DMS 273 (cell line): ENCODE data around the gene KBTBD6.
"Not testable (repeated sequence)": the region's sequence is repeated elsewhere in the genome, so short reads cannot be mapped to it uniquely, and the experiment has no call there.

ENCODE experiments used
- DNase-seq: peaks from one replicate; lab custom pipeline; 2025; ENCODE audit not compliant: unreplicated experiment; lab: John Stamatoyannopoulos, UW

Gene KBTBD6

DNA sequence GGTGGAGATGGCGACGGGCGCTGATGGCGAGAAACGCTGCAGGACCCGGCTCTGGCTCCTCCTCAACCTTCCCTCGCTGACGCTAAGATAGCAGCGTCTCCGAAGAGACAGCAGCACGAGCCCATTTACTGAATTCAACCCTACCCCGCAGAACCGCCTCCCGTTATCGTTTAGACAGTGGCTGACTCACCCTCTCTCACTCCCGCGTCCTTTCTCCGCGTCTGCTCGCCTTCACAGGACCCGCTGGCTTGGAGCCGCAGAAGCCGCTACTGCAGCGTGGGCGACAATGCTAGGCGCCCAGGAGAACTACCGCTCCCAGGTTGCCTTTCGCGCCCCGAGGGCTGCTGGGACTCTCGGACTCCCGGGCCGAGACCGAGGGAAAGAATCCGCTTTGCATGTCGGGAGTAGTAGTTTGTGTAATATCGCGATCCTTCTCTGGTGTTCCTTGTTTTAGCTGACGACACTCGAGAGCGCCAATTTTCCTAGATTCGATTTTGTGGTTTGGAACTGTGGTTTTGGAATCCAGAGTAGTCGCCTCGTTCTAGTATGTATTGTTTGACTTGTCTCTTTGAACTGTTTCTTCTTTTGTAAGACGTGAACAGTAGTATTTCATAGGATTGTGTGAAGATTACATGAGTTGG lies at the start of gene KBTBD6:
TSS of gene KBTBD6 (minus strand) at position 291 of the 641 bp plus-strand sequence. CDS start 291 bp downstream, outside the sequence.
- peak; percentile 98 for DNase-seq

GRCh38 chr13:41182231-41182630 lies 49.6 kb upstream of the KBTBD6 start:
- DNase-seq: no peak

DNA sequence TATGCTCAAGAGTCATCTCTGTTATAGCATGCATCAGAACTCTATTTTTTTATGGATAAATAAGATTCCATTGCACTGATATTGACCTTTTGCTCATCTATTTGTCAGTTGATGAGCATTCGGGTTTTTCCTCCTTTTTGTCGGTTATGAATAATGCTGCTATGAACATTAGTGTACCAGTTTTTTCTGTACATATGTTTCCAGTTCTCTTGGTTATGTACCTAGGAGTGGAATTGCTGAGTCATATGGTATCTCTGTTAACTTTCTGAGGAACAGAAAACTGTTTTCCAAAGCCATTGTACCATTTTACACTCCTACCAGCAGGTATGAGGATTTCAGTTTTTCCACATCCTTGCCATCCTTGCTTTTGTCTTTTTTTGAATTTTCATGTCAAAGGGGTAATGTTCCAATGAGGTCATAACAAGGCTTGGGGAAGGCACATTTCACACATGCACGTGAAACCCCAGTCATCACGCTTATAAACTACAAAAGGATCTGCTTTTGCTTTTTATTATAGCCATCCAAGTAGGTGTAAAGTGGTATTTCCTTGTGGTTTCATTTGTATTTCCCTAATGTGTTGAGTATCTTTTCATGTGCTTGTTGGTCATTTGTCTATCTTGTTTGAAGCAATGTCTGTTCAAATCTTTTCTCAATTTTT lies 47.1 kb upstream of the KBTBD6 start:
- DNase-seq: no peak

- no peak for DNase-seq
Observed at GRCh38 chr13:41178040-41178439, 45.4 kb upstream of the KBTBD6 start.

DNA sequence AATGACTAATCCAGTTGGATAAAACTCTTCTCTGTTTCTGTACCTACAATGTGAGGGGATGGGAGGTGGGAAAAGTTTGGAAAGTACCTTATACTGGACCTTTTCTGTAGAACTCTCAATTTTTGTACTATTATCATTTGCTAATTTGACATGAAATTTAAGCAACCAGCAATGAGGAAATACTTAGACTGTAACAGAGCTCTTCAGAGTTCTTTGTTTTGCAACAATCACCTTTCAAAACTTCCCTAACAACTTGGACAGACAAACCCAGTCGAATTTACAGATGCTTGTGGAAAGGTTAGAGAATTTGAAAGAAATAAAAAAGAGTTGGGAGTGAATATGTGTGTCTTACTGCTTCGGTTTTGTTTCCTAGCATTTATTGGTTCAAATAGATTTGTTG lies 45.0 kb upstream of the KBTBD6 start:
- no peak for DNase-seq

GRCh38 chr13:41175576-41175975 lies 43.0 kb upstream of the KBTBD6 start:
- DNase-seq: not testable (repeated sequence)

DNA sequence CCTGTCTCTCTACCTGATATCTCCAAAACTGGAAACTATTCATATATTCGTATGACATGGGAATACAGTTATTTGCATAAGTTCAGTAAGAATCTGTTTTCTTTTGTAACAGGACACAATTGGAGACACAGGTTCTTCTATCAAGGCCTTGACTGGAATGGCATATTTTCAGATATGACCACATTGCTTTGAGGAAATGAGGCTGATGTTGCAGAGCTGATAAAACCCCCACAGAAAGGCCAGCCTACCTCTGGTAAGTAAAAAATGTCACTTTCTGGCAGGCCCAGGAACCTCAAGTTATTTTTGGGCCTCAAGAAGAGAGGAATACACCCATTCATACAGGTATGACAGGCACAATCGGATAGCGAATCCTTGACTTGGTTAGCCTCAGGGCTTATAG lies 29.5 kb upstream of the KBTBD6 start:
- DNase-seq: no peak

DNA sequence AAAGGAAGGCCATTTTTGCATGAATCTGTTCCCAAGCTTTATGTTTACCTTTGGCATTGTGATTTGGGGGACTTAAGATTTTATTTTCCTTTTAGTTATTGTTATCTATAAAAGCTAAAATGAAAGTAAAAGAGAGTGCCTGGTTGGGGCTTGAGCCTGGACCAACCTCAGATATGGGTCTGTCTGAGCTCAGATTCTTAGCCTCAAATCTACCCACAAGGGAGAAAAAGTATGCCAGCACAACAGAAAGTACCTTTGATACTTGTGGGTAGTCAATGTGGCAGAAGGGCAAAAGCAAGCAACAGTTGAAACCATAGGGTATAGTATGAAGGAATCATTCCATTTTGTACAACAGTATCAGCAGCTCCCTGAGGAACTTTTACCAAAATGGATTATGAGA lies 26.6 kb upstream of the KBTBD6 start:
- DNase-seq: no peak

- no peak for DNase-seq
Observed at GRCh38 chr13:41157048-41157717, 24.6 kb upstream of the KBTBD6 start.

DNA sequence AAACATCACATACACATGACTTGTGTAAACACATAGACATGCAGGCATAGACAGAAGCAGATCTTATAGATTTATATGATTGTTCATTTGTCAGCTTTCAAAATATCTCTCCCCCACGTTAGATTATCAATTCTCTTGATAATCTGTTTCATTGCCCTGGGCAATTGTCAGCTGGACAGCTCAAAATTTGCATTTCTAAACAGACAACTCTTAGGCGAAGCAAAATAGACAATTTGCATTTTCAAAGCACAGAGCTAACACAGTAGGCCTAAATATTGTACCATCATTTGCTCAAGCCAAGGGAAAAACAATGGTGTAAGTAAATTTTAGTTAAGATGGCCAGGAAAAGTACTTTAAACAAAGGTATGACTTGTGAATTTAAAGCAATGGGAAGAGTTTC lies 24.0 kb upstream of the KBTBD6 start:
- DNase-seq: no peak

- no peak for DNase-seq
Observed at GRCh38 chr13:41154042-41154441, 21.4 kb upstream of the KBTBD6 start.

DNA sequence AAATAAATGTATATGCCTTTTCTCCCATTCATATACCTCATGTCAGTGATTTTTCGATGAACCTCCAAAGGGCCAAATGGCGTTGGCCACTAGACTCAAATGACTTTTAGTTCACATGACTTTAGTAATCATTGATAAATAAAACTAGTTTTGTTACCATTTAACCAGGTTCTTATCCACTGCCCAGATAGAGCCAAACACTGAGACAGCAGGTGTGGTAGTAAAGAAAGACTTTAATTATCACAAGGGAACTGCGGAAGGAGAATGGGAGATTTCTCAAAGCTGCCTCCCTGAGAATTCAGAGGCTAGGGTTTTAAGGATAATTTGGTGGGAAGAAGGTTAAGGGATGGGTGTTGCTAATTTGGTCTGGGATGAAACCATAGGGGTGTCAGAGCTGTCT lies 19.4 kb upstream of the KBTBD6 start:
- no peak for DNase-seq

- no peak for DNase-seq
Observed at GRCh38 chr13:41150058-41150457, 17.5 kb upstream of the KBTBD6 start.

DNA sequence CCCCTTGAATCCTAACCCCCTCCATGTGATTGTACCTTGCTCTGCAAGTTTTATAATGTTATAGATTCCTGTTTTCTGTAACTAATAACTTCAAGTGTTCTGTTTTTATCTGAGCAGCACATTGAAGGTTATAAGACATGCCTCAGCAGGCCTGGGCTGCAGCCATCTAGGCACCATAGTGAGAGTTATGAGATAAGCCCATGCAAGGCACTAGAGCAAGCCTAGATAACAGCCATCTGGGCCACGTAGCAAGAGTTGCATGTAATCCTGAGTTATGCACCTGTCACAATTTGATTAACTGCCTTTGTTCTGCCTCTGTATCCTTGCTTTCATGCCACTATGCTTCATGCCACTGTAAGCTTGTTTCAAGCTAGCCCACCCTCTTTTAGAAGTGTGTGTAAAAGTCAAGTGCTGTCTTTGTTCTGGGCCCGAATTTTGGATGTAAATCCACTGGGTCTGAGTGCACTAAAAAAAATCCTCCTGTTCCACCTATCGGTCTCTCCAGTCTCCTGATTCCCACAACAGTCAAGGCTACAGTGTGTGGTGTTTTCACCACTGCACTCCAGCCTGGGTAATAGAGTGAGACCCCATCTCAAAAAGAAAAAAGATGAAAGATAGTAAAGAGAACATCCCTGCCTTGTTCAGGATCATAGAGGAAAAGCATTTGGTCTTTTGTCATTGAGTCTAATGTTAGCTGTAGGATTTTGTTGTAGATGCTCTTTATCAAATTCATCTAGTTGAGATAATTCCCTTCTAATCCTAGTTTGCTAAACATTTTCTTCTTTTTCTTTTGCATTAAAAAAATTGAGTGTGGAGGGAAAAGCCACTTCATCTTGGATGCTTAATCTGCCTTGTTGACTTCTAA lies 16.0 kb upstream of the KBTBD6 start:
- peak; percentile 29 for DNase-seq

DNA sequence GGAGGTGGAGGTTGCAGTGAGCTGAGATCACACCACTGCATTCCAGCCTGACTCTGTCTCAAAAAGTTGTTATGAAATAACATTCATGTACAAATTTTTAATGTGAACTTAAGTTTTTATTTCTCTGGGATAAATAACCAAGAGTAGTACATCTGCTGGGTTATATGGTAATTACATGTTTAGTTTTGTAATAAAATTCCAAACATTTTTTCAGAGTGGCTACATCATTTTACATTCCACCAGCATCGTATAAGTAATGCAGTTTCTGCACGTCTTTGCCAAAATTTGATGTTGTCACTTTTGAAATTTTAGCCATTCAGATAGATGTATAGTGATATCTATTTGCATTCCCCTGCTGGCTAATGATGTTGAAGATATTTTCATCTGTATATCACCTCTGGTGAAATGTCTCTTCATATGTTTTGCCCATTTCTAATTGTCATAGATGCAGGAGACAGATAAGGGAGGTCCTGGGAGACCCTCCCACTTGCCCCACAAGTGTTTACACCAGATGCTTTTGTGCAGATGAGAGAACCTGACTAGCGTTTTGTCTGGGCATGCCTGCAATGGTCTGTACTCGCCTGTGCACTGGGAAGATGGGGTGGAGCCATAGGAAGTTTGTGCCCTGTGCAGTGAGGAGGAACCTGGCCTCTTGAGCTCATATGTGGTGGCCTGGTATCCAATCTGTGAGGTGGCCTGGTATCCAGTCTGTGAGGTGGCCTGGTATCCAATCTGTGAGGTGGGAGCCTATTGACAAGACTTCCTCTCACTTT lies 12.7 kb upstream of the KBTBD6 start:
- peak; percentile 43 for DNase-seq

GRCh38 chr13:41144576-41144975 lies 12.0 kb upstream of the KBTBD6 start:
- DNase-seq: no peak

GRCh38 chr13:41139296-41139966 lies 6.8 kb upstream of the KBTBD6 start:
- DNase-seq: no peak

- DNase-seq: no peak
Observed at GRCh38 chr13:41137951-41138350, 5.3 kb upstream of the KBTBD6 start.

- DNase-seq: no peak
Observed at GRCh38 chr13:41137241-41137640, 4.6 kb upstream of the KBTBD6 start.

- no peak for DNase-seq
Observed at GRCh38 chr13:41136396-41137031, 3.9 kb upstream of the KBTBD6 start.
